A673 (cell line): ENCODE measurements around the gene TMEM125. TPM values are rescaled to one million over a fixed set of nuclear protein-coding genes. Genes with fewer than 3 reads are reported as not detected.

ENCODE experiments used
- BruUV-seq: library from RNA; stranded (reverse); fragments of 400-500 nt; replicated peaks from 2 replicates; lab custom pipeline; 2021; lab: Mats Ljungman, UMichigan
- CTCF ChIA-PET: fragments of 300-600 bp; sonication (Branson Sonifier 250); formaldehyde crosslinking; loops from one replicate; lab custom pipeline; 2022; ENCODE audit warnings: antibody characterized with exemption; lab: Charles Lee
- POLR2A ChIA-PET: fragments of 300-600 bp; sonication (Branson Sonifier 250); formaldehyde crosslinking; loops from one replicate; lab custom pipeline; 2022; ENCODE audit warnings: antibody characterized with exemption; ENCODE audit not compliant: low non-redundant PET; lab: Charles Lee
- DNase-seq: peaks from one replicate; pipeline ENCODE4 v3.0.0-alpha.2; 2015; ENCODE audit warnings: low spot score
- H3K27ac ChIP-seq: fragments of 200-600 bp; sonication (generic); 2 replicates; pipeline ENCODE4 v1.5.1; 2016; ENCODE audit warnings: mixed run types, low read depth, mild to moderate bottlenecking, mixed read lengths, antibody characterized with exemption, low read length; ENCODE audit not compliant: poor library complexity, severe bottlenecking
- H3K27me3 ChIP-seq: fragments of 200-600 bp; sonication (generic); replicated peaks from 2 replicates; pipeline ENCODE4 v1.6.1; 2017; ENCODE audit warnings: mixed run types, low read depth, mild to moderate bottlenecking, mixed read lengths, antibody characterized with exemption, low read length; ENCODE audit not compliant: insufficient read depth, poor library complexity
- H3K36me3 ChIP-seq: fragments of 200-600 bp; sonication (generic); 2 replicates; pipeline ENCODE4 v1.6.1; 2016; ENCODE audit warnings: mixed run types, mild to moderate bottlenecking, mixed read lengths, antibody characterized with exemption, low read length; ENCODE audit not compliant: insufficient read depth, poor library complexity, severe bottlenecking
- H3K4me1 ChIP-seq: fragments of 200-600 bp; sonication (generic); 2 replicates; pipeline ENCODE4 v1.6.1; 2017; ENCODE audit warnings: mixed run types, mild to moderate bottlenecking, mixed read lengths, antibody characterized with exemption, low read length; ENCODE audit not compliant: insufficient read depth, poor library complexity, severe bottlenecking
- H3K4me3 ChIP-seq: fragments of 200-600 bp; sonication (generic); 2 replicates; pipeline ENCODE4 v1.5.1; 2016; ENCODE audit warnings: low read depth, mixed run types, mild to moderate bottlenecking, mixed read lengths, low read length; ENCODE audit not compliant: poor library complexity, severe bottlenecking
- H3K9me3 ChIP-seq: fragments of 200-600 bp; sonication (generic); 2 replicates; pipeline ENCODE4 v1.6.1; 2016; ENCODE audit warnings: mixed run types, low read depth, mild to moderate bottlenecking, mixed read lengths, antibody characterized with exemption, low read length; ENCODE audit not compliant: poor library complexity, severe bottlenecking
- CTCF ChIP-seq: fragments of 300-800, 200-600 bp; sonication (generic); conservative IDR thresholded peaks from 2 replicates; pipeline ENCODE4 v1.5.1; 2017; ENCODE audit warnings: low read depth, mild to moderate bottlenecking, antibody characterized with exemption, low read length, moderate library complexity, mixed read lengths
- EZH2 ChIP-seq: fragments of 200-600 bp; sonication (generic); IDR thresholded peaks from 2 replicates; pipeline ENCODE4 v1.6.1; 2017; ENCODE audit warnings: borderline replicate concordance, low read depth, mild to moderate bottlenecking, mixed read lengths, antibody characterized with exemption, low read length; ENCODE audit not compliant: poor library complexity, severe bottlenecking
- intact Hi-C: fragments of 100-400 bp; cut with micrococcal nuclease; formaldehyde crosslinking; loops from one replicate; pipeline ENCODE4 v1.10.0; 2022; ENCODE audit not compliant: unreplicated experiment
- total RNA-seq: library from RNA; stranded (reverse); gene quantifications from 2 replicates; pipeline ENCODE4 v1.2.3, GENCODE V29; 2021

TMEM125 gene
- total RNA-seq, 1 experiment from 2014 or later, result not detected

GRCh38 chr1:43319288-43319687, 49.5 kb downstream of the TMEM125 start:
- intact Hi-C loops, result no loop called here
- H3K4me3 ChIP-seq, result no peak overlapping the region
- ChIA-PET CTCF (no interaction called here), POLR2A (no interaction called here)
- no TSS peak for BruUV-seq
- H3K27me3 ChIP-seq, result no peaks in the 10 kb centered on the region
- DNase-seq, result no peak
- no peaks in the 10 kb centered on the region for H3K36me3 ChIP-seq
- no peaks in the 10 kb centered on the region for H3K9me3 ChIP-seq
- H3K4me1 ChIP-seq, result peaks cover under 1% of the 10 kb centered on the region
- H3K27ac ChIP-seq, result no peak overlapping the region
- TF ChIP-seq EZH2 (no peak), CTCF (no peak)

GRCh38 chr1:43319766-43320165, 50.0 kb downstream of the TMEM125 start:
- POLR2A ChIA-PET, result no interaction called here
- Histone ChIP-seq H3K27me3 (no peaks in the 10 kb centered on the region), H3K9me3 (no peaks in the 10 kb centered on the region), H3K36me3 (no peaks in the 10 kb centered on the region), H3K27ac (no peak overlapping the region), H3K4me3 (no peak overlapping the region), H3K4me1 (peaks cover 5% of the 10 kb centered on the region)
- no TSS peak for BruUV-seq
- DNase-seq, result no peak
- CTCF ChIA-PET, result no interaction called here
- intact Hi-C loops, result no loop called here
- TF ChIP-seq CTCF (no peak), EZH2 (no peak)

GRCh38 chr1:43321331-43321891, 51.6 kb downstream of the TMEM125 start:
- intact Hi-C loops, result no loop called here
- H3K36me3 ChIP-seq, result no peaks in the 10 kb centered on the region
- H3K27ac ChIP-seq, result no peak overlapping the region
- ChIA-PET POLR2A (no interaction called here), CTCF (interaction anchor here (0.6 kb wide), 1 partner anchor 47 kb away, joined by 4 read pairs; the partner anchor contains the start of gene ELOVL1)
- no peak for TF ChIP-seq CTCF
- TF ChIP-seq EZH2, result no peak
- no TSS peak for BruUV-seq
- DNase-seq, result no peak
- no peak overlapping the region for H3K4me3 ChIP-seq
- no peaks in the 10 kb centered on the region for H3K9me3 ChIP-seq
- peaks cover 5% of the 10 kb centered on the region for H3K4me1 ChIP-seq
- H3K27me3 ChIP-seq, result no peaks in the 10 kb centered on the region
